HUES48 (cell line): ENCODE results near the gene TRPV4.

ENCODE experiments used
- H3K27ac ChIP-seq: one replicate; pipeline ENCODE4 v1.7.0; 2013; ENCODE audit warnings: low read depth, low read length, inconsistent platforms
- H3K27me3 ChIP-seq: 2 replicates; pipeline ENCODE4 v1.6.1; 2013; ENCODE audit warnings: mild to moderate bottlenecking, low read length; ENCODE audit not compliant: control insufficient read depth, insufficient read depth
- H3K36me3 ChIP-seq: 2 replicates; pipeline ENCODE4 v1.6.1; 2013; ENCODE audit warnings: low read length; ENCODE audit not compliant: control insufficient read depth, insufficient read depth
- H3K4me1 ChIP-seq: 2 replicates; pipeline ENCODE4 v1.6.1; 2013; ENCODE audit warnings: mild to moderate bottlenecking, low read length; ENCODE audit not compliant: control insufficient read depth, insufficient read depth
- H3K4me3 ChIP-seq: 2 replicates; pipeline ENCODE4 v1.5.1; 2013; ENCODE audit warnings: mild to moderate bottlenecking, low read depth, low read length
- H3K9ac ChIP-seq: 2 replicates; pipeline ENCODE4 v1.6.1; 2013; ENCODE audit warnings: mild to moderate bottlenecking, low read depth, low read length, moderate library complexity
- H3K9me3 ChIP-seq: 2 replicates; pipeline ENCODE4 v1.6.1; 2013; ENCODE audit warnings: low read length; ENCODE audit not compliant: control insufficient read depth, insufficient read depth

Gene TRPV4

GRCh38 chr12:109777544-109777943 lies 55.7 kb downstream of the TRPV4 start:
- H3K36me3 ChIP-seq, result no peaks in the 10 kb centered on the region
- no peak overlapping the region for H3K4me3 ChIP-seq
- no peaks in the 10 kb centered on the region for H3K27me3 ChIP-seq
- H3K27ac ChIP-seq, result no peak overlapping the region
- H3K4me1 ChIP-seq, result no peaks in the 10 kb centered on the region
- no peak overlapping the region for H3K9ac ChIP-seq
- H3K9me3 ChIP-seq, result no peaks in the 10 kb centered on the region

DNA sequence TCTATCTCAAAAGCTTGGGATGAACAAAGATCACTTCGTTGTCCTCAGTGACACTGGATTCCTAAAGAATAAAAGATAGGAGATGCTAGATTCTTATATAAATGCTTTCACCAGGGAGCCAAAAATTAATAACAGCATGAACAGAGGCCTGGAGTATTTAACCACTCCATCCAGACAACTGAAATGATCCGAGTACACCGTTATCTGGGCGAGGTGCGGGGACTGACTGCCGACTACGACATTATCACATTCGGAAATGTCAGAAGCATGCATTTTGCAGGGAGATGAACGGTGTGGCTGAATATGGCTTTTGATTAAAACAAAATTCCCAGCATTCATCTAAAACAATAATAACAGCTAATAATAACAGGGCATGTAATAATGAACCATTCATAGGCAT lies 56.6 kb downstream of the TRPV4 start:
- no peaks in the 10 kb centered on the region for H3K4me1 ChIP-seq
- H3K27me3 ChIP-seq, result no peaks in the 10 kb centered on the region
- H3K36me3 ChIP-seq, result no peaks in the 10 kb centered on the region
- H3K4me3 ChIP-seq, result no peak overlapping the region
- H3K9ac ChIP-seq, result no peak overlapping the region
- no peak overlapping the region for H3K27ac ChIP-seq
- no peaks in the 10 kb centered on the region for H3K9me3 ChIP-seq

DNA sequence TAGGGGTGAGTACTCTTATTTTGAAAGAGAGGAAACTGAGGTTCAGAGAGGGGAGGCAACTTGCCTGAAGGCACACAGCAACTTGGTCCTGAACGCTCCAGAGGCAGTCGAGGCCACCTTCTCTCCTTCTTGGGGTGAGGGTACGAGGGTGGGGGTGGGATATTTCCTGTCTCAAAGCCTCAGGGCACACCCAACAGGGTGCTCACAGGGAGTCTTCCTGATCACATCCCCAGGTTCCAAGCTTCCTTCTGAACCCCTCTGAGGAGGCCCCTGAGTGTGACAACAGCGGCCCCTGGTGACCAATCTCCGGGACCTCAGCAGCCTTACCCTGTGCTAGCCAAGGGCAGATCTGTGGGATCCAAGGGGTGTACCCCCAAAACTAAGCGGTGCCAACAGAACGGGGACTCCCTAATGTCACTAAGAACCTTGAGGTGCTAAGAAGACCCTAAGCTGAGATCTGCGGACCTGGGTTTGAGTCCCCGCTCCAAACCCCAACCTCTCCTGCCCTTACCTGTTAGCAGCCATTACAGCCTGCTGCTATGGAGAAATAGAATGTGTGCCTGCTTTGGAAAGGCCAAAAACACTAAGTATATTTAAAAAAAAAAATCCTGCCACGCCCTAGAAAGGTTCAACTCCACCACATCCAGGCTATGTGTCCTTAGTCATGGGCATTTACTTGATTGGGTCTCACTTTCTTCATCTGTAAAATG lies 57.9 kb downstream of the TRPV4 start:
- H3K9ac ChIP-seq, result no peak overlapping the region

GRCh38 chr12:109773384-109774011 lies 59.7 kb downstream of the TRPV4 start:
- Histone ChIP-seq H3K27me3 (no peaks in the 10 kb centered on the region), H3K9me3 (no peaks in the 10 kb centered on the region), H3K4me1 (no peaks in the 10 kb centered on the region), H3K36me3 (no peaks in the 10 kb centered on the region), H3K9ac (no peak overlapping the region), H3K27ac (no peak overlapping the region), H3K4me3 (no peak overlapping the region)

More for the DNA sequence above, 57.9 kb downstream of the TRPV4 start:
- H3K27me3 ChIP-seq, result no peaks in the 10 kb centered on the region
- no peaks in the 10 kb centered on the region for H3K4me1 ChIP-seq
- no peak overlapping the region for H3K4me3 ChIP-seq
- no peaks in the 10 kb centered on the region for H3K36me3 ChIP-seq
- H3K27ac ChIP-seq, result no peak overlapping the region
- no peaks in the 10 kb centered on the region for H3K9me3 ChIP-seq

DNA sequence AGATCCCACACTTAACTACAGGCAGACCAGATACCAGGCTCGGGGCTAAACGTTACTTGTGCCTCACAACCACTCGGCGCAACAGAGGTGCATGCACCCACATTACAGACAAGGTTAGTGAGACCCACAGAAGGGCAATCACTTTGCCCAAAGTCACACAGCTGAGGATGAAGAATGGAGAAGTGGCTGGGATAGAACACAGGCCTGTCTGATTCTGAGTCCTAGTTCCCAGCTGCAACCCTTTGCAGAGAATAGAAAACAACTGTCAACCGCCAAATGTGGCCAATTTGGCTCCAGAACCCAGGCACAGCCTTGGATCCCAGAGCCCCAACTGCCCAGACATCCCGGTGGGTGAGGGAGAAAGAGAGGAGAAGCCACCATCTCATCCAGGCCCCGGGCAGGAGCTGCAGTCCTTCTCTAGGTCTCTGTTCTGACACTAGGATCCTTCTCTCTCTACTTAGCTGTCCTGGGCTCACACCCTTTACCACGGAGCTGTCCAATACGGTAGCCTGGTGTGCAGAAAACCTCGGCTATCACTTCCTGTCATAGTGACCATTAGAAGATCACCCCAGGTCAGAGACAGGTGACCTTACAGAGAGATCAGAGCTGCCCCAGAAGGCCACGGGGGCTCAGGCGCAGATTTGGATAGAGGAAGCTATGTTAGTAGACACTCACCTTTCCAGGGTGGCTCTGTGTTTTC lies 60.4 kb downstream of the TRPV4 start:
- no peak overlapping the region for H3K9ac ChIP-seq
- no peaks in the 10 kb centered on the region for H3K36me3 ChIP-seq
- no peaks in the 10 kb centered on the region for H3K9me3 ChIP-seq
- H3K27me3 ChIP-seq, result no peaks in the 10 kb centered on the region
- H3K27ac ChIP-seq, result no peak overlapping the region
- no peaks in the 10 kb centered on the region for H3K4me1 ChIP-seq
- H3K4me3 ChIP-seq, result no peak overlapping the region

GRCh38 chr12:109771746-109772621 lies 61.2 kb downstream of the TRPV4 start:
- no peaks in the 10 kb centered on the region for H3K4me1 ChIP-seq
- H3K27ac ChIP-seq, result no peak overlapping the region
- H3K36me3 ChIP-seq, result no peaks in the 10 kb centered on the region
- no peaks in the 10 kb centered on the region for H3K9me3 ChIP-seq
- H3K9ac ChIP-seq, result no peak overlapping the region
- H3K4me3 ChIP-seq, result no peak overlapping the region
- H3K27me3 ChIP-seq, result no peaks in the 10 kb centered on the region

- no peak overlapping the region for H3K27ac ChIP-seq
- no peaks in the 10 kb centered on the region for H3K4me1 ChIP-seq
- H3K27me3 ChIP-seq, result no peaks in the 10 kb centered on the region
- no peak overlapping the region for H3K4me3 ChIP-seq
- no peaks in the 10 kb centered on the region for H3K9me3 ChIP-seq
- no peak overlapping the region for H3K9ac ChIP-seq
- H3K36me3 ChIP-seq, result no peaks in the 10 kb centered on the region
These were observed 62.1 kb downstream of the TRPV4 start for GRCh38 chr12:109770861-109771670.

DNA sequence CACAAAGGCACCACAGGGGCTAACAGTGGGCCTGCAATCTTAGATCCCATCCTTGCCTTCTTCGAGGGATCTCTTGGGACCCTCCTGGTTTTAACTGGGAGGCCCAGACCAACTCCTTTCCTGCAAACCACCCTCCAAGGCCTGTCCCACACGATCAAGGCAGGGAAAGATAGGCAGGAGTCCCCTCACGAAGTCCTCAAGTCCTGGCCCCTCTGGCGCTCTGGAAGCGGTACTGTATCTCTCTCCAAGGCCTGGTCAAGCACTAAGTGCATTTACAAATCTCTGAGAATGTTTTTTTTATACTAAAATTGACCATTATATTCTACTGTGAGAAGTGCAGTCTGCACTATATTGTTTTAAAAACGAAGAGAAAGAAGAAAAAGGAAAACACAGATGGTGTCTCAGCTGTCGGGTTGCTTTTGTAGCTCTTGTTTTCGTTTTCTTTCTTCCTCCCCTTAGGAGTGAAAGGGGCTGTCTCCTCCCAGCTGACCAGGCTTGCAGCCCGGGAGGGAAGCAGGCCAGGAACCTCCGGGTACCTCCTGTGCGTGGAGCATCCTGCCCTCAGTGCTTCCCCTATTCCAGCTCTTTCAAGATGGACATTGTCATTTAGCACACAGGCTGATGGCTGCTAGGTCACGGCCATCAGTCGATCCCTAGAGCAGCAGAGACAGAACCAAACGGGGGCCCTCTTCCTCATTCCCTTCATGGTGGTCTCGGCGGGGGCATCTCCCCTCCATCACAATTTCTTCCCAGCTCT lies 62.9 kb downstream of the TRPV4 start:
- no peaks in the 10 kb centered on the region for H3K4me1 ChIP-seq
- no peak overlapping the region for H3K9ac ChIP-seq
- no peak overlapping the region for H3K27ac ChIP-seq
- no peaks in the 10 kb centered on the region for H3K27me3 ChIP-seq
- no peak overlapping the region for H3K4me3 ChIP-seq
- no peaks in the 10 kb centered on the region for H3K9me3 ChIP-seq
- H3K36me3 ChIP-seq, result no peaks in the 10 kb centered on the region

DNA sequence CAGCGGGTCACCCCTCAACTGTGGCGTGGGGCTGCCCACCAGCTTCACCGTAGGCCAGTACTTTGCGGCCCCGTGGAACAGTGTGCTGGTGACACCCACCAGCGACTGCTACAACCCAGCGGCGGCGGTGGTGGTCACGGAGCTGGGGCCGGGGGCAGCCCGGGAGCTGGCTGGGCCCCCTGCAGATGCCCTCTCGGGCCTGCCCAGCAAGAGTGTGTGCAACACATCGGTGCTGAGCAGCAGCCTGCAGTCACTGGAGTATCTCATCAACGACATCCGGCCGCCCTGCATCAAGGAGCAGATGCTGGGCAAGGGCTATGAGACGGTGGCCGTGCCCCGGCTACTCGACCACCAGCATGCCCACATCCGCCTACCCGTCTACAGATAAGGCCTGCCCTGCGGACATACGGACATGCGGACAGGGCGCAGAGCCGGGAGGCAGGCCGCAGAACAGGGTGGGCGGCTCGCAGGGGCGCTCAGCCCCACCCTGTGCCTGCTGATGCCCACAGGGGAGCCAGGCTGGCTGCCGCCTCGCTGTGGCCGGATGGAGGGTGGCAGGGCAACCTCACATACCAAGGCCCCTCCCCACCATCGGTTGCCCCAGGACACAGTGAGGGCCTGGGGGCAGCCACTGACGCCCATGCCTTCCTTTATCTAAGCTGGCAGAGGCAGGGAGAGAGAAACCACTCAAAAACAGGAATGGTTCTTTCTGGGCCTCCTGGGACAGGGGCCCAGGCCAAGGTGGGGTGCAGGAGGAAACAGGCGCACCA lies 64.1 kb downstream of the TRPV4 start:
- H3K27me3 ChIP-seq, result no peaks in the 10 kb centered on the region
- no peak overlapping the region for H3K27ac ChIP-seq
- no peaks in the 10 kb centered on the region for H3K4me1 ChIP-seq
- no peaks in the 10 kb centered on the region for H3K9me3 ChIP-seq
- no peak overlapping the region; the same call in 1 of the 2 replicates for H3K9ac ChIP-seq
- H3K4me3 ChIP-seq, result no peak overlapping the region
- H3K36me3 ChIP-seq, result no peaks in the 10 kb centered on the region
